ENCODE data around the gene CALML5.

GRCh38 chr10:5502571-5503476 lies 3.5 kb upstream of the CALML5 start:
- TF ChIP-seq CTCF (IDR thresholded peaks at IDR 0.05; ENCODE audit: low read depth, low read length): no peak
- no peak for TF ChIP-seq EZH2phosphoT487 (IDR thresholded peaks at IDR 0.05; ENCODE audit: low read depth)
